Measurements from ENCODE around the gene PFKL. TPM values are rescaled to one million over a fixed set of nuclear protein-coding genes. Genes with fewer than 3 reads are reported as not detected.

PFKL gene
- total RNA-seq, 1 donor from 2014 or later, result 48.7 TPM

GRCh38 chr21:44356160-44356559, 56.3 kb downstream of the PFKL start:
- no peaks in the 10 kb centered on the region for H3K27me3 ChIP-seq
- TF ChIP-seq EZH2phosphoT487 (IDR thresholded peaks at IDR 0.05), result no peak
- no peak for TF ChIP-seq CTCF (IDR thresholded peaks at IDR 0.05)
- TF ChIP-seq EZH2 (IDR thresholded peaks at IDR 0.05), result no peak

GRCh38 chr21:44356636-44357035, 56.8 kb downstream of the PFKL start:
- no peak overlapping the region for H3K27ac Mint-ChIP-seq
- DNase-seq (ENCODE audit: low spot score), result no peak
- no peak overlapping the region for H3K4me3 Mint-ChIP-seq
- no peaks in the 10 kb centered on the region for H3K4me1 ChIP-seq
- no peak overlapping the region for H3K4me2 ChIP-seq
- no peaks in the 10 kb centered on the region for H3K36me3 ChIP-seq
- no peak overlapping the region for H2AFZ ChIP-seq (replicated peaks)
- no peaks in the 10 kb centered on the region for H3K9me3 Mint-ChIP-seq
- H3K27ac ChIP-seq, result no peak overlapping the region
- H3K9ac ChIP-seq, result no peak overlapping the region
- H3K36me3 Mint-ChIP-seq, result no peaks in the 10 kb centered on the region
- H3K79me2 ChIP-seq (ENCODE audit: low read depth), result no peaks in the 10 kb centered on the region
- no peak for TF ChIP-seq EZH2 (IDR thresholded peaks at IDR 0.05)
- no peak for TF ChIP-seq CTCF (IDR thresholded peaks at IDR 0.05)
- no peak for TF ChIP-seq EZH2phosphoT487 (IDR thresholded peaks at IDR 0.05)
- H3F3A ChIP-seq (ENCODE audit: low read depth), result no peaks in the 10 kb centered on the region
- H4K20me1 ChIP-seq (ENCODE audit: low read depth), result no peaks in the 10 kb centered on the region
- H3K9me3 ChIP-seq (ENCODE audit: low read depth), result no peaks in the 10 kb centered on the region
- no peak overlapping the region for H3K4me3 ChIP-seq
- peaks cover 6% of the 10 kb centered on the region for H3K4me1 Mint-ChIP-seq
- H3K27me3 ChIP-seq, result no peaks in the 10 kb centered on the region
- peaks cover 11% of the 10 kb centered on the region for H3K27me3 Mint-ChIP-seq (ENCODE audit: insufficient read depth, low read depth)

More at GRCh38 chr21:44356160-44356559, 56.3 kb downstream of the PFKL start:
- Mint-ChIP-seq H3K27me3 (ENCODE audit: insufficient read depth, low read depth) (peaks cover 11% of the 10 kb centered on the region), H3K4me3 (no peak overlapping the region), H3K4me1 (peaks cover 6% of the 10 kb centered on the region), H3K27ac (no peak overlapping the region), H3K9me3 (no peaks in the 10 kb centered on the region), H3K36me3 (no peaks in the 10 kb centered on the region)
- Histone ChIP-seq H3K9me3 (ENCODE audit: low read depth) (no peaks in the 10 kb centered on the region), H2AFZ (replicated peaks) (no peak overlapping the region), H3K4me2 (no peak overlapping the region), H3K9ac (no peak overlapping the region), H3K36me3 (no peaks in the 10 kb centered on the region), H3K4me1 (no peaks in the 10 kb centered on the region), H3K27ac (no peak overlapping the region), H3K79me2 (ENCODE audit: low read depth) (no peaks in the 10 kb centered on the region), H4K20me1 (ENCODE audit: low read depth) (no peaks in the 10 kb centered on the region), H3F3A (ENCODE audit: low read depth) (no peaks in the 10 kb centered on the region), H3K4me3 (no peak overlapping the region)
- DNase-seq (ENCODE audit: low spot score), result no peak

GRCh38 chr21:44357064-44357837, 57.4 kb downstream of the PFKL start:
- Mint-ChIP-seq H3K27me3 (ENCODE audit: insufficient read depth, low read depth) (peaks cover 11% of the 10 kb centered on the region), H3K9me3 (no peaks in the 10 kb centered on the region), H3K27ac (no peak overlapping the region), H3K36me3 (no peaks in the 10 kb centered on the region), H3K4me1 (peaks cover 6% of the 10 kb centered on the region), H3K4me3 (no peak overlapping the region)
- Histone ChIP-seq H3K9me3 (ENCODE audit: low read depth) (no peaks in the 10 kb centered on the region), H3K36me3 (no peaks in the 10 kb centered on the region), H3K4me1 (no peaks in the 10 kb centered on the region), H4K20me1 (ENCODE audit: low read depth) (no peaks in the 10 kb centered on the region), H3K27ac (no peak overlapping the region), H3F3A (ENCODE audit: low read depth) (no peaks in the 10 kb centered on the region), H3K4me3 (no peak overlapping the region), H3K4me2 (no peak overlapping the region), H3K79me2 (ENCODE audit: low read depth) (no peaks in the 10 kb centered on the region), H2AFZ (replicated peaks) (no peak overlapping the region), H3K9ac (no peak overlapping the region), H3K27me3 (no peaks in the 10 kb centered on the region)
- DNase-seq (ENCODE audit: low spot score), result no peak
- TF ChIP-seq EZH2phosphoT487 (IDR thresholded peaks at IDR 0.05), result no peak
- no peak for TF ChIP-seq EZH2 (IDR thresholded peaks at IDR 0.05)
- no peak for TF ChIP-seq CTCF (IDR thresholded peaks at IDR 0.05)

All from neural progenitor cell (in vitro differentiated cells).